LNCaP clone FGC (cell line): ENCODE data around the gene ALKBH4.

Source experiments
- DNase-seq: peaks from one replicate; pipeline ENCODE4 v3.0.0-alpha.2; 2011; ENCODE audit warnings: low read depth
- H3K4me3 ChIP-seq: 2 replicates; pipeline ENCODE4 v1.5.1; 2011; ENCODE audit warnings: mild to moderate bottlenecking, low read depth, low read length, control low read depth
- TF ChIP-seq, protein P1 (sequence below): IDR thresholded peaks from 2 replicates; pipeline ENCODE4 v1.5.1; 2012; ENCODE audit warnings: mild to moderate bottlenecking; ENCODE audit not compliant: control insufficient read depth, insufficient read depth; ENCODE audit errors: extremely low read depth

Gene ALKBH4

DNA sequence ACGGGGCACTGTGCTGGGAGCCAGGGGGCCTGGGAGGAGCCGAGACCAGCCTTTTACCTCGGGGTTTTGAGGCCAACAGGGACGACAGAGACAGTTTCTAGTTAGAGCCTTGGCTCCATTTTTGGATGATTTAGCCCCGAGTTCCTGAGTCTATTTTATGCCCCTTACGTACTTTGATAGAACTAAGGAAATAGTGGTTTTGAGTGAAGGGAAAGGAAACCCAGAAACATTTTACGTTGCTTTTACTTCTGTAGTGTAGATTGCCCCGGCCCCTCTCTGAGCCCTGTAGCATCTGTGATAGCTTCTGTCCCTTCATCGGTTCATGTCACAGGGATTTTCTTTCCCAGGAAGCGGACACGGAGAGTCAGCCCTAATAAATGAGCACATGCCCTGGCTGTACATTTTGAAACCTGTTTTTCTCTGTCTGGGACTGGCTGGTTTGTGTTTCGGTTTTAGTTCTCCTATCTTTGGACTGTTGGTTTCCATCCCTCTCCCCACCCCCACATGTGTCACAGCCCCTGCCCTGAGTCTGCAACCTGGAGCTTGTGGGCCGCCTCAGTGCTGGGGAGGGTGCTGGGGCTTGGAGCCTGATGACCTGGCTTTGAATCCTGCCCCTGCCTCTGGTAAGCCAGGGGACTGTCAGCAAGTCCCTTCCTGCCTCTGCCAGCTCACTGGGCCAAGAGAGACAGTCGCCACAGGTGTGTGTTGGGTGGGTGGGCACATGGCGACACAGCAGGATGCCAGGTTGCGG is 38.2 kb downstream of the ALKBH4 start:
- DNase-seq = no peak
- TF ChIP-seq, protein P1, sequence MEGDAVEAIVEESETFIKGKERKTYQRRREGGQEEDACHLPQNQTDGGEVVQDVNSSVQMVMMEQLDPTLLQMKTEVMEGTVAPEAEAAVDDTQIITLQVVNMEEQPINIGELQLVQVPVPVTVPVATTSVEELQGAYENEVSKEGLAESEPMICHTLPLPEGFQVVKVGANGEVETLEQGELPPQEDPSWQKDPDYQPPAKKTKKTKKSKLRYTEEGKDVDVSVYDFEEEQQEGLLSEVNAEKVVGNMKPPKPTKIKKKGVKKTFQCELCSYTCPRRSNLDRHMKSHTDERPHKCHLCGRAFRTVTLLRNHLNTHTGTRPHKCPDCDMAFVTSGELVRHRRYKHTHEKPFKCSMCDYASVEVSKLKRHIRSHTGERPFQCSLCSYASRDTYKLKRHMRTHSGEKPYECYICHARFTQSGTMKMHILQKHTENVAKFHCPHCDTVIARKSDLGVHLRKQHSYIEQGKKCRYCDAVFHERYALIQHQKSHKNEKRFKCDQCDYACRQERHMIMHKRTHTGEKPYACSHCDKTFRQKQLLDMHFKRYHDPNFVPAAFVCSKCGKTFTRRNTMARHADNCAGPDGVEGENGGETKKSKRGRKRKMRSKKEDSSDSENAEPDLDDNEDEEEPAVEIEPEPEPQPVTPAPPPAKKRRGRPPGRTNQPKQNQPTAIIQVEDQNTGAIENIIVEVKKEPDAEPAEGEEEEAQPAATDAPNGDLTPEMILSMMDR = no peak
- H3K4me3 ChIP-seq = no peak overlapping the region

DNA sequence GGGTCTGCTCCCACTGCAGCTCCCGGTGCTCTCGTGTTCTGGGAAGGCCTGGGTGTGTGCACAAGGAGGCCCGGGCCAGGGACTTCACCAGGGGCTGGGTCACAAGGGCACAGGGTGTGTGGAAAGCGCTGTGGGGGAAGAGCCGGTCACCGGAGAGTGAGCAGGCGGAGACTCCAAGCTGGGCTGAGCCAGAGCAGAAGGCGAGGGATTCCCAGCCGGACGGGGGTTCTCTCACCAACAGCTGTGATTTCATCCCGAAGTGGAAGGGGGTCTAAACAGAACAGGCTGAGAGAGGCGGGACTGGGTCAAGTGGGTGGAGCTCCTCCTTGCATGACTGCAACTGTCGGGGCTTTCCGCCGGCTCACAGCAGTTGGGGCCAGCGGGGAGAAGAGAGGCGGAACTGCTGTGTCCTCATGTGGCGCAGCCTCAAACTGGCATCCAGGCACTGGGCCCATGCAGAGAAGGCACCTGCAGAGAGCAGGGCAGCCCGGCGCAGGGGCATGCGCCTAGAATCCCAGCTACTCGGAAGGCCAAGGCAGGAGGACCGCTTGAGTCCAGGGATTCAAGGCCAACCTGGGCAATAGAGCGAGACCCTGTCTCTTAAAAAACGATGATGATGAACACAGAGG is 38.9 kb downstream of the ALKBH4 start:
- no peak for DNase-seq
- H3K4me3 ChIP-seq = no peak overlapping the region
- TF ChIP-seq, protein P1 = no peak

DNA sequence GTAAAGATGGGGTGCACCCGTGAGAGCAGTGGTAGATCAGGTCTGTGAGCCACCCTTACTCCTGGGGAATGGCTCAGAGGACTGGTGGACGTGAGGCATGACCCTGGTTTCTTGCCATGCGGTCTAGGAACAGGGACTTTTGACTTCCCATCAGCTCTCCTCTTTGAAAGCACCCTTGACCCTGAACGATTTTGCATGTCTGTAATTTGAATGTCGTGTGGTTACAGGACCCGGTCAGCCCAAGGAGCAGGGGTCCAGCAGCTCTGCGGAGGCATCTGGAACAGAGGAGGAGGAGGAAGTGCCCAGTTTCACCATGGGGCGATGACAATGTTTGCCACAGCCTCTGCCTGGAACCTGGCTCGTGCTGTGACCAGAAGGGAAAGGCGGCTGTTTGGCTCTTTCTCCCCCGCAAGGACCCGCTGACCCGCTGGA is 39.9 kb downstream of the ALKBH4 start:
- DNase-seq = no peak
- no peak overlapping the region for H3K4me3 ChIP-seq
- TF ChIP-seq, protein P1 = no peak

DNA sequence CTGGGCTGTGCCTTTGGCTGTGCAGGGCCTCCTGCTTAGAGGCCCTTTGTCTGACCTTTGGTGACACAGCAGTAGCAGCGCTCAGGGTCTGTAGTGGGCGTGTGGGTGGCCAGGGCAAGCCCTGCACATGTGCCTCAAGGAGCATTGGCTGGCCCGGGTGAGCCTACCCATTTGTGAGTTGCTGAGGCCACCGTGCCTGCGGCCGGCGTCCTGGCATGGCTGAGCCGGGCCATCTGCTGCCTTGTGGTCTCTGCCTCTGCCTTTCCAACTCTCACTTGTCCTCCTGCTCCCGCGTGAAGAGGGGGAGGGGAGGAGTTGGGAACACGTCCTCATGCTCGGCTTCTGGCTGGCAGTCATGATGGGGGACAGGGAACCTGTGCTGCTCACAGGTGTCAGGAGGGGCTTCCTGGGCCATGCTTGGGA is 40.5 kb downstream of the ALKBH4 start:
- TF ChIP-seq, protein P1 = no peak
- DNase-seq = no peak
- H3K4me3 ChIP-seq = no peak overlapping the region

DNA sequence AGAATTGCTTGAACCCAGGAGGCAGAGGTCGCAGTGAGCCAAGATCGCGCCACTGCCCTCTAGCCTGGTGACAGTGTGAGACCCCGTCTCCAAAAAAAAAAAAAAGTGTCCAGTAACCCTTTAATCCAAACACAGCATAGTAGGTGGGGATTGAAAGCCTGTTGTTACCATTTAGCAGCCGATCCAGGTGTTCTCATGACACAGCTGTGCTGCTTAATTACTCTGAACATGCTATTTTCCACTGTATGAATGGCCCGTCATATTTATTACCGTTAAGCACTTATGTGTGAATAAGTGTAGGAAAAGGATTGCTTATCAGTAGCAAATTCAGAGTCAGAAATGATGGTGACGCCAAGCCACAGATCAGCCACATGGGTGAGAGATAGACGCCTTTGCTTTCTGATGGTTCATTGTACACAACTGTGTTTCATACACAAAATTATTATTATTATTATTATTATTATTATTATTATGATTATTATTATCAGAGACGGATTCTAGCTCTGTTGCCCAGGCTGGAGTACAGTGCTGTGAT is 42.9 kb downstream of the ALKBH4 start:
- no peak for DNase-seq
- TF ChIP-seq, protein P1 = no peak
- no peak overlapping the region for H3K4me3 ChIP-seq

DNA sequence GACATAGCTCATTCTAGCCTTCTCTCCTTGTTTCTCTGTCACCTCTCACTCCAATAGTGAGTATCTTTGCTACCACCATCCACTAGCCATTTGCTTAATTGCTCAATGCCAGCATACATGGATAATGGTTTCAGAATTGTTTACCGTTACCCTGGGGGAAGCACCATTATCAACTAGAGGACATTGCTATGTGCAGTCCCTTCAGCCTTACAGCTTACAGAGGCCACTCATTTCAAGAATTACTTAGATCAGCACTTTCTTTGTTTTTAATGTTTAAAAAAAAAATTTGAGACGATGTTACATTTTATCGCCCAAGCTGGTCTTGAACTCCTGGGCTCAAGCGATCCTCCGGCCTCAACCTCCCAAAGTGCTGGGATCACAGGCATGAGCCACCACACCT is 46.1 kb downstream of the ALKBH4 start:
- DNase-seq = no peak
- no peak overlapping the region for H3K4me3 ChIP-seq
- TF ChIP-seq, protein P1 = no peak
